ENCODE data around the gene SMIM21. TPM values are rescaled to one million over a fixed set of nuclear protein-coding genes. Genes with fewer than 3 reads are reported as not detected.

Gene SMIM21
- total and polyA plus RNA-seq, 3 donors from 2014 or later: 0.50 to 3.2 (median 2.8) TPM

GRCh38 chr18:75421656-75422055 lies 5.8 kb downstream of the SMIM21 start:
- H3K27me3 ChIP-seq: no peaks in the 10 kb centered on the region
- TF ChIP-seq POLR2A (IDR thresholded peaks at IDR 0.05) (no peak), CTCF (IDR thresholded peaks at IDR 0.05) (no peak)
- no peaks in the 10 kb centered on the region for H3K36me3 ChIP-seq (ENCODE audit: low read depth, missing control alignments)
- H3K27ac ChIP-seq: no peak overlapping the region
- H3K4me3 ChIP-seq: no peak overlapping the region
- intact Hi-C loops (cut with DNase I; ENCODE audit: low total_unique reads): no loop called here
- no peaks in the 10 kb centered on the region for H3K9me3 ChIP-seq
- no peak for DNase-seq
- 96 to 98% methylated on average over 3 of the region's 3 CpGs for WGBS, 2 donors
- H3K4me1 ChIP-seq: no peaks in the 10 kb centered on the region

DNA sequence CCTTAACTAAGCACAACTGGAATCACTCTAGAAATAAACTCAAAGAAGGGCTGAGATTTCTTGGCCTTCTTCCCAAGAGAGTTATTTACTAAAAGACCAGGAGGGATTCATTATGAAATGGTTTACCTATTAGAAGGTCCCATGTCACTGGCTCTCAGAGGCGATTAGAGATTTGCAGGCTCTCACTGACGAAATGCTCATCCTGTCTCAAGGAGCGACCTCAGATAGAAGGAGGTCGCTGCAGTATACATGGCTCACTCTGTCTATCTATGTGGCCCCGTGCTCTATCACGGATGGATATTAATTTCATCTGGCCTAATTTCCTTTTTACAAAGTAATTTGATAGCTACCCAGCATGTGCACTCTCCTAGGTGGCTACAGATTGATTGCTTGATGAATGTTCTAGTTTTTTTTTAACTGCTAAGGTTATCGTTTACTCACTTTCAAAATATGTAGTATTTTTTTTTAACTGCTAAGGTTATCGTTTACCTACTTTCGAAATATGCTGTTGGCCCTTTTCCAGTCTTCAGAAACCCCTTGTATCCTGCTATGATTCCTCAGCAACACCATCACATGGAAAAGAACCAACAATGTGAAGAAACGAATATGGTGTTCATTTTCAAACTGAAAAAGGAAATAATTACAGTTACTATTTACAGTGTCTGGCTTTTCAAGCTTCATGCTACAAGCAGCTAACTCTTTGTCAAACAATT lies 9.1 kb downstream of the SMIM21 start:
- no peak overlapping the region for H3K27ac ChIP-seq
- H3K4me3 ChIP-seq: no peak overlapping the region
- H3K4me1 ChIP-seq: no peaks in the 10 kb centered on the region
- no peak for DNase-seq
- H3K9me3 ChIP-seq: no peaks in the 10 kb centered on the region
- 50 to 54% methylated on average over 10 of the region's 10 CpGs for WGBS, 2 donors
- no peaks in the 10 kb centered on the region for H3K36me3 ChIP-seq (ENCODE audit: low read depth, missing control alignments)
- intact Hi-C loops (cut with DNase I; ENCODE audit: low total_unique reads): no loop called here
- no peaks in the 10 kb centered on the region for H3K27me3 ChIP-seq
- no peak for TF ChIP-seq CTCF (IDR thresholded peaks at IDR 0.05)
- TF ChIP-seq POLR2A (IDR thresholded peaks at IDR 0.05): no peak

DNA sequence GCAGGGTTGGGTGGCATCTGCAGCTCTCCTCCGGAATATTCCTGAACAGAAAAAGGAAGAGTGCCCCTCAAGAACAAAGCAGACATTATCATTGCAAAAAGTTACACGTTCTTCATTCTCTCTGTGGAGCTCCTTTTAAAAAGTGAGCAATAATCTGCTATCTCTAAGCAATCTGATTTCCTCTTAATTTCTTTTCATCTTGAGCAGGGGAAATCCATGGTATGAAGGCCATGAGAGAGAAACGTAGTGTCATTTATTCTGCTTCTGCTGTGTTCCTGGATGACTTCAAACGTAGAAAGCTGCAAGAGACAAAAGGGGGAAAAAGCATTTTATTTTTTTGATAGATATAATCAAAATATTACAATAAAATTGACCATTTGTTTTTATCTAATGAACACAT lies 16.9 kb downstream of the SMIM21 start:
- H3K4me1 ChIP-seq: peaks cover 7% of the 10 kb centered on the region
- H3K9me3 ChIP-seq: no peaks in the 10 kb centered on the region
- no peaks in the 10 kb centered on the region for H3K36me3 ChIP-seq (ENCODE audit: low read depth, missing control alignments)
- no peak for DNase-seq
- no peaks in the 10 kb centered on the region for H3K27me3 ChIP-seq
- no peak overlapping the region for H3K27ac ChIP-seq
- no peak for TF ChIP-seq CTCF (IDR thresholded peaks at IDR 0.05)
- no peak for TF ChIP-seq POLR2A (IDR thresholded peaks at IDR 0.05)
- intact Hi-C loops (cut with DNase I; ENCODE audit: low total_unique reads): no loop called here
- no peak overlapping the region for H3K4me3 ChIP-seq
- WGBS, 2 donors: 64 to 69% methylated on average over 4 of the region's 4 CpGs

DNA sequence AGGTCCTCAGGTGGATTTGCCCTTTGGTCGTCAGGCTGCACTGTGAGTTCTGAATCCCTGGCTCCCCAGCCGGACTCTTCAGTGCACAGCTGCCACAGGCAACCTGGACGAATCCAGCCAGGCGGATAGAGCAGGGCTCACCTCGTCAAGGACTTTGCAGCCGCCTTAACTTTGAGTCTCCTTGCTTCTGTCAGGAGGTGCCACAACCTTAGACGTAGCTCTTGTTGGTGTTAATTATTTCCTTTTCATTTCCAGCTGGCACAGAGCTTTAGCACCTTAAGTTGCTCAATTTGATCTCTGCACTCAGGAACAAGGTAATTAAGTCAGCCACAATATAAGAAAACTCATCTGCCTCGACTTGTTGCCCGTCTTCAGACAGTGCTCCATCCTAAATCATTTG lies 17.7 kb downstream of the SMIM21 start:
- H3K4me1 ChIP-seq: peaks cover 7% of the 10 kb centered on the region
- H3K27ac ChIP-seq: no peak overlapping the region
- TF ChIP-seq CTCF (IDR thresholded peaks at IDR 0.05): no peak
- TF ChIP-seq POLR2A (IDR thresholded peaks at IDR 0.05): no peak
- intact Hi-C loops (cut with DNase I; ENCODE audit: low total_unique reads): no loop called here
- H3K4me3 ChIP-seq: no peak overlapping the region
- H3K9me3 ChIP-seq: no peaks in the 10 kb centered on the region
- H3K27me3 ChIP-seq: no peaks in the 10 kb centered on the region
- 84 to 87% methylated on average over 9 of the region's 9 CpGs for WGBS, 2 donors
- no peaks in the 10 kb centered on the region for H3K36me3 ChIP-seq (ENCODE audit: low read depth, missing control alignments)
- DNase-seq: no peak
